ENCODE data around the gene SRPK1. TPM values are rescaled to one million over a fixed set of nuclear protein-coding genes. Genes with fewer than 3 reads are reported as not detected.
A peak's percentile ranks its signal among the peaks of the same experiment; 100 is the strongest.

The SRPK1 gene
- total RNA-seq, 2 donors from 2014 or later, result 86.2 to 98.5 TPM

GRCh38 chr6:35931120-35931561 is 10.2 kb upstream of the SRPK1 start:
- TF ChIP-seq CTCF (conservative IDR thresholded peaks at IDR 0.05), result no peak
- Mint-ChIP-seq H3K27me3 (ENCODE audit: insufficient read depth) (peaks cover 23% of the 10 kb centered on the region), H3K4me3 (peak overlapping the region; percentile 52)

GRCh38 chr6:35929601-35930000 is 8.7 kb upstream of the SRPK1 start:
- no peak overlapping the region for H3K4me3 Mint-ChIP-seq
- peaks cover 8% of the 10 kb centered on the region for H3K9me3 Mint-ChIP-seq
- no peaks in the 10 kb centered on the region for H3K36me3 Mint-ChIP-seq (ENCODE audit: low read depth)
- DNase-seq, result no peak
- Histone ChIP-seq H3K9ac (ENCODE audit: extremely low read depth, low read length, poor library complexity, severe bottlenecking) (no peak overlapping the region), H3K27me3 (ENCODE audit: control insufficient read depth, insufficient read depth, low read length, poor library complexity, severe bottlenecking) (no peaks in the 10 kb centered on the region), H3K27ac (ENCODE audit: low read depth, low read length) (no peak overlapping the region), H3K4me3 (ENCODE audit: low read length) (no peak overlapping the region), H3K4me1 (ENCODE audit: control insufficient read depth, insufficient read depth, low read length) (no peaks in the 10 kb centered on the region), H3K9me3 (ENCODE audit: control insufficient read depth, low read length) (no peaks in the 10 kb centered on the region), H3K36me3 (ENCODE audit: control insufficient read depth, insufficient read depth, low read length) (no peaks in the 10 kb centered on the region)
- H3K4me1 Mint-ChIP-seq, result peaks cover 8% of the 10 kb centered on the region
- H3K27me3 Mint-ChIP-seq (ENCODE audit: insufficient read depth), result peaks cover 22% of the 10 kb centered on the region
- no peak overlapping the region for H3K27ac Mint-ChIP-seq
- TF ChIP-seq CTCF (conservative IDR thresholded peaks at IDR 0.05), result no peak
- WGBS, 2 experiments (ENCODE audit: insufficient coverage in 1 of 2, insufficient read length in 1 of 2), result 92% methylated on average over 1 of the region's 1 CpG; no CpG with 5 or more reads in 1 of the 2 experiments

More at GRCh38 chr6:35931120-35931561, 10.2 kb upstream of the SRPK1 start:
- peak overlapping the region; percentile 36 for H3K4me3 ChIP-seq (ENCODE audit: low read length)
- H3K4me1 Mint-ChIP-seq, result peaks cover 8% of the 10 kb centered on the region
- peaks cover 8% of the 10 kb centered on the region for H3K9me3 Mint-ChIP-seq
- WGBS, 2 experiments (ENCODE audit: insufficient coverage in 1 of 2, insufficient read length in 1 of 2), result 28 to 63% methylated on average over 7 to 30 of the region's 30 CpGs
- H3K9ac ChIP-seq (ENCODE audit: extremely low read depth, low read length, poor library complexity, severe bottlenecking), result no peak overlapping the region
- DNase-seq, result peak; percentile 88
- no peak overlapping the region for H3K27ac Mint-ChIP-seq
- no peak overlapping the region for H3K27ac ChIP-seq (ENCODE audit: low read depth, low read length)
- H3K27me3 ChIP-seq (ENCODE audit: control insufficient read depth, insufficient read depth, low read length, poor library complexity, severe bottlenecking), result no peaks in the 10 kb centered on the region
- H3K4me1 ChIP-seq (ENCODE audit: control insufficient read depth, insufficient read depth, low read length), result no peaks in the 10 kb centered on the region
- no peaks in the 10 kb centered on the region for H3K9me3 ChIP-seq (ENCODE audit: control insufficient read depth, low read length)
- H3K36me3 Mint-ChIP-seq (ENCODE audit: low read depth), result no peaks in the 10 kb centered on the region
- no peaks in the 10 kb centered on the region for H3K36me3 ChIP-seq (ENCODE audit: control insufficient read depth, insufficient read depth, low read length)

- Mint-ChIP-seq H3K4me3 (no peak overlapping the region), H3K4me1 (peaks cover 8% of the 10 kb centered on the region), H3K9me3 (no peaks in the 10 kb centered on the region), H3K27ac (no peak overlapping the region), H3K27me3 (ENCODE audit: insufficient read depth) (peaks cover 9% of the 10 kb centered on the region), H3K36me3 (ENCODE audit: low read depth) (no peaks in the 10 kb centered on the region)
- no peaks in the 10 kb centered on the region for H3K36me3 ChIP-seq (ENCODE audit: control insufficient read depth, insufficient read depth, low read length)
- H3K9me3 ChIP-seq (ENCODE audit: control insufficient read depth, low read length), result no peaks in the 10 kb centered on the region
- 82 to 94% methylated on average over 2 of the region's 2 CpGs for WGBS, 2 experiments (ENCODE audit: insufficient coverage in 1 of 2, insufficient read length in 1 of 2)
- no peaks in the 10 kb centered on the region for H3K27me3 ChIP-seq (ENCODE audit: control insufficient read depth, insufficient read depth, low read length, poor library complexity, severe bottlenecking)
- H3K4me3 ChIP-seq (ENCODE audit: low read length), result no peak overlapping the region
- DNase-seq, result no peak
- TF ChIP-seq CTCF (conservative IDR thresholded peaks at IDR 0.05), result no peak
- H3K4me1 ChIP-seq (ENCODE audit: control insufficient read depth, insufficient read depth, low read length), result no peaks in the 10 kb centered on the region
- no peak overlapping the region for H3K27ac ChIP-seq (ENCODE audit: low read depth, low read length)
- no peak overlapping the region for H3K9ac ChIP-seq (ENCODE audit: extremely low read depth, low read length, poor library complexity, severe bottlenecking)
These were observed 5.8 kb upstream of the SRPK1 start for GRCh38 chr6:35926509-35927215.
